CMK (cell line): ENCODE results near the gene LIMS2.

Experiments used
- DNase-seq: peaks from one replicate; pipeline ENCODE4 v3.0.0-alpha.2; 2010; ENCODE audit warnings: low read depth

LIMS2 gene

DNA sequence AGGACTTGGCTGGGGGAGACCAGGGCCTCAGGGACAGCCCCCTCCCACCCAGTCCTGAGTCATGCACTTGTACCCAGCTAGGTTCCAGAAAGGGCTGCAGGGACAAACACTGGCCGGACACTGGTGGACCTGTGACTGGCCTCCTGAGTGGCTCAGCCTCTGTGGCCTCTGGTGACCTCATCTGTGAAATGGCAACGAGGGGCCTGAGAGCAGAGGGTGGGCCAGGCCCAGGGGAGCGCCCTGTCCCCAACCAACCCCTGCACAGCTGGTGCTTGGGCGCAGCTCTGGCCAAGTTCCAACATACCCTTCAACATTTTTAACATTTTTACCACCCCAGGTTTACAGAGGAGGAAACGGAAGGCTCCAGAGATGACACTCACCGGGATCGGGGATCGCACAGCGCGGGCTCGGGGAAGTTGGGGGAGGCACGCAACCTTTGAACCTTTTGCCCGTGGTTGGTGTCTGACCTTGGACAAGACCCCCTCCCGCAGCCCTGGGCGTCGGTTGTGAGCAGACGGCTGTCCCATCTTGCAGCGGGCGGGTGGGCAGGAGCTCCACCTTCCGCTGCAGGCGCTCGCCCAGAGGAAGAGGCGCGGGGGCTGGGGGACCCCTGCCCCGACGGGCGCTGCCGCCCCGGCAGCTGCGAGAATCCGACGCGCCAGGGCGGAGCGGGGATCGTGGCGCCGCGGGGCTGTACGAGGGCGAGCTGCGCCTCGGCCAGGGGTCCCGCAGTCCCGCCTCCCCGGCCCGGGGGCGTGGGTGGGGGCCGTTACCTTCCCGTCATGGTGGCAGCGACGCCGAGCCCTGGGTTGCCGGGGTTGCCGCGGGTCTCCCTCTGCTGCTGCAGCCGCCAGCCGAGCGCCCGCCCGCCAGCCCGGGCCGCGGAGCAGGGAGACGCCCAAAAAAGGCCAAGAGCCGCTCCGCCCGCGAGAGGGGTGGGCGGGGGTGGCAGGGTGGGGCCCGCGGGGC is 805 bp downstream of the LIMS2 start:
- DNase-seq, result no peak

DNA sequence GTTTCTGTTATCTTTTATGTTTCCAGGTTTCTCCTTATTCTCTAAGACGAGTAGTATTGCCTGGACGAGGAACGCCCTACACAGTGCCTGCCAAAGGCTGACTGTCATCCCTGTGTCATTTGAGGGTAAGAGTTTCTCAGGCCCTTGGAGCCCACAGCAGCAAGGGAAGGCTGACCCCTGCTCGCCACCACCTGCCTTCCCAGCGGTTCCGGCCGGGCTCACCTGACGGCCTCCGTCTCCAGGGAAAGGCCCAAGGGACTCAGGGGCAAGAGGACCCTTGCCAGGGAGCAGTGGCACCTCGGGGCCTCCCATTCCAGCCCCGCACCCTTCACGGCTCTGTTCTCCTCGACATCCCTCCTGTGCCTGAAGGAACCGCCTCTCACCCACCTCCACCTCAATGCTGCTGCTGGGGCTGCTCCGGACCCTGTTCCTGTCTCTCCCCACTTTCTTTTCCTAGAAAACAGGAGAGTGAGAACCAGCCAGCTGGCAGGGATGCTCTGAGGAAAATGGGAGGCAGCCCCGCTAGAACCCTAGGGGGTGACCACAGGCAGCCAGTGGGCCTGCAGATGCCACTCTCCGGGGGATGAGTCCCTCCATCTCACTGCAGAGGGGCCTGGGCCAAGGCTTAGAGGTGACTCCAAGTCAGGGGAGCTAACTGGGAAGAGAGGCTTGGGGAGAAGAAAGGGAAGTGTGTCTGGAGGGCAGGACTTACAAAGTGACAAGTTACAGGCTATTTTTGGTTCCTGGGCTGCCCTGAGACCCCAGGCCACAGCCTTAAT is 1.9 kb downstream of the LIMS2 start:
- no peak for DNase-seq

DNA sequence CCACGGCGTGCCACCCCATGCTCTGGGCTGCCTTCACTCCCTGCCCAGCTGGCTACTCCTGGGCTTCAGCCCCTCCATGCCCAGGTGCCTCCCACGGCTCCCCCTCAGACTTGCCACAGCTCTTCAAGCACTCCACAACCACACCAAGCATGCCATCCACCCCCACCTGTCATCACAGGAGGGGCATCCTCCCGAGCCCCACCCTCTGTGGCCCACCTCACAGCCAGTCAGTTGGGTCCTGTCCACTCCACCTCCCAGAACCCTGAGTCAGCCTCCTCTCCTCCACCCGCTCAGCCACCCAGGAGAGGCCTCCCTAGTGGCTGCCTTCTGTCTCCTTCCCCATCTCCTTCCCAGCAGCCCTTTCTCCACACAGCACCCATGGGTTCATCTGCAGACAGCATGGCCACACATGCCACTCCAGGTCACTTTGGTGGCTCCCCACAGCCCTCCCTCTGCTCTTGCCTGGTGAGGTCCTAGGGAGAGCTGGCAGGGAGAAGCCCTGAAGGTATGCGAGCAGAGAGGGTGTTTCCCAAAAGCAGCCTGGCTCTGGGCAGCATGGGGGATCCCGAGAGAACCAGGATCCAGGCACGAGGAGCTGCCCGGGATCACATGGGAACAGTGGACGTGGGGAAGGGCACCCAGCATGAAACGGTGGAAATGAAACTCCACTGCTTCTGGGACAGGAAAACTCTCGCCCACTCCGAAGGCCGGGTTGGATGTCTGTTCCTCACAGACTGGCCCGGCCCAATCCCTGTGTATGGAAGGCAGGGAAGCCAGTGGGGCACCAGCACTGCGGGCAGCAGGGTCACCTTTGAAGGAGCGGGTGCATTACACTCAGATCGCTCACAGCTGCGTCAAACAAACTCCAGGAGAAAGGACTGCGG is 2.7 kb downstream of the LIMS2 start:
- DNase-seq, result no peak

DNA sequence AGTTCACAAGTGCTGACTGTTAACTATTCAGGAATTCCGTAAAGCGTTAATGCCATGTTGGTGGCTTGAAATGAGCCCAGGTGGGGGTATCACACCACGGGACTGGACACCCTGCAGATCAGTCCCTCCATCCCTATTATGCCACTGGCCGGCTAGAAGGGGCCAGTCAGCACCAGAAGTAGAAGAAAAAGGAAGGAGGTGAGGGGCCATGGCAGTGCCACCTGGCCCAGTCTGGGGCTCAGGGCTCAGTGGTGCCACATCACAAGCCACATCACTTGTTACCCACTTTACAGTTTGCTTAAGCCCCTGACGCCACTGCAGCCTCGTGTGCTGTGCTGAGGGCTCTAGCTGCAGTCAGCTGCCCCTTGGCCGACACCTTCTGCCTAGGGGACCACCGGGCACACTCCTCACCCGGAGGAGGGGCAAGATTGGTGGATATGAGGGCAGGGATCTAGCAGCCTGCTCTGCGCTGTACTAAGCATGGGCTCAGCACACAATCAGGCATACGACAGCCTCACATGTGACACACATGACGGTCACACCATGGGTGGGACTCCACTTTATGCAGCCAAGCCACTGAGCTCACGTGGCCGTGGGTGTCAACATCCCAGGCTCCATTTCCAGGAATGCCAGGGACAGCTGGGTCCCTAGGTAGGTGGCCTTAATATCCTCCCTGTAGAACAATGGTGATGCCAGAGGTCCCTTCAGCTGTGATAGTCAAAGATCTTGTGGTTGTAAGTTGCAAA is 3.6 kb downstream of the LIMS2 start:
- no peak for DNase-seq

DNA sequence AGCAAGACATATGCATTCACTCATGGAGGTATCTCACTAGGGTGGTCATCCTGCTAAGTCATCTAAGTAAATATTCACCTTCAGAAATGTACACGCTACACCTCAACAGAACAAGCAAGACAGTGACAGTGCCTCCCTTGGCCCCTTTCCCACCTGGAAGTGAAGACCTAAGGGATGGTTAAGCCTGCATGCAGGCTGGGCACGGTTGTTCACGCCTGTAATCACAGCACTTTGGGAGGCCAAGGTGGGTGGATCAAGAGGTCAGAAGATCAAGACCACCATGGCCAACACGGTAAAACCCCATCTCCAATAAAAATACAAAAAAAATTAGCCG is 4.4 kb downstream of the LIMS2 start:
- DNase-seq, result no peak

DNA sequence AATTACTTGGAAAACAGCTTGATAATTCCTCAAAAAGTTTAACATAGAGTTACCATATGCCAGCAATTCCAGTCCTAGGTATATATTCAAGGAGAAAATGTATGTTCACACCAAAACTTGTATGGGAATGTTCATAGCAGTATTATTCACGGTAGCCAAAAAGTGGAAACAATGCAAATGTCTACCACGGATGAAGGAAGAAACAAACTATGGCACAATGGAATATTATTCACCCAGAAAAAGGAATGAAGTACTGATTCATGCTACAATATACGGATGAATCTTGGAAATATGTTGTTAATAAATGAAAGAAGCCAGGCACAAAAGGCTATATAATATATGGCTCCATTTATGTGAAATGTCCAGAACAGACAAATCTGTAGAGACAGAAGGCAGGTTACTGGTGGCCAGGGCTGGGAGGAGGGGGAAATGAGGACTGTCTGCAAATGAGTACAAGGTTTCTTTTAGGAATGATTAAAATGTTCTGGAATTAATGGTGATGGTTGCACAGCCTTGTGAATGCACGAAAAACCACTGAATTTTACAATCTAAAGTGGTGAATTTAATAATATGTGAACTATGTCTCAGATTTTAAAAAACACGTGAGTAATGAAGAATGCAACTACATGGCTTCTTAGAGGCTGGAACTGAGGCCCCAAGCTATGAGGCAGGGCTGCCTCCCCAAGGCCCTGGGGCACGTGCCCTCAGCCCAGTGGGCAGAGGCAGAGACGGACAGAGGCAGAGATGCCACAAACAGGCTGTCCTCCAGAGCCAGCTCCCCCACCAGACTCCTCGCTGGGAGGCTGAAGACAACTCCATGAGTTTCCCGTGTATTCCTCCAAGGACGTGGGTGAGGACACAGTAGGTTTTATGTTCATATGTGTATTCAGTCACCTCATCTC is 5.0 kb downstream of the LIMS2 start:
- DNase-seq, result no peak

DNA sequence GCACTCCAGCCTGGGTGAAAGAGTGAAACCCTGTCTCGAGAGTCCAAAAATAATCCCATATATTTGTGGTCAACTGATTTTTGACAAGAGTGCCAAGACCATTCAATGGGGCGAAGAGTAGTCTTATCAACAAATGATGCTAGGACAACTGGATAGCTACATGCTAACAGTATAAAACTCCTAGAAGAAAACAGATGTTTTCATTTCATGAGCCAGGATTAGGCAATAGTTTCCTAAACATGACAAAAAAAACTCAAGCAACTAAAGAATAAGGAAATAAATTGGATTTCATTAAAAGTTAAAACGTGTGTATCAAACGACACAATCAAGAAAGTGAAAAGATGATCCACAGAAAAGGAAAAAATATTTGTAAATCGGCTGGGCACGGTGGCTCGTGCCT is 6.3 kb downstream of the LIMS2 start:
- DNase-seq, result no peak

DNA sequence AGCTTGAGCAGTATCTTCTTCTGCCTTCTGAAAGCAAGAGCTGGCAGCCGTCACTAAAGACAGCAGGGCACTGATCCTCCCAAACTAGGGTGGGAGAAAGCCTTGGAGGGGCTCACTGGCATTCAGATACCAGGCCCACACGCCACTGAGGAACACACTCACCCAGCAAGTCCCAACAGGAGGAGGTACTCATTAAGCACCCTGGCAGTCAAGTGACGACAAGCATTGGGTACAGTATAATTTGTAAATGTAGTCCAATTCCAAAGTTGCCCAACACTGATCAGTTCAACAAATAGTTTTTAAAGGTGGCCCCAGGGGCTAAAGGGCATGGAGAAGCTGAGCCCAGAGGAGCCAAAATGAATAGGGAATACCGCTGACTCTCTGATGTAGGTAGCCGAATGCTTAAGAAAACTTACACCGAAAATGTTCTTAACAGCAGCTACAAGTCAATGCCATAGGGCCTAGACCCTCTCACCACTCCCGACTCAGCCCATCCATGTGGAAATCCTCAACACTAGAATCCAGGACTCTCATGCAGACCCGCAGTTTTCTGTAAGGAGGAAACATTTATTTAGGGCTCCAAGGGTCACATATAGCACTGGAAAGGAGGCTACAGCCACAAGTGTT is 9.9 kb downstream of the LIMS2 start:
- DNase-seq, result no peak

DNA sequence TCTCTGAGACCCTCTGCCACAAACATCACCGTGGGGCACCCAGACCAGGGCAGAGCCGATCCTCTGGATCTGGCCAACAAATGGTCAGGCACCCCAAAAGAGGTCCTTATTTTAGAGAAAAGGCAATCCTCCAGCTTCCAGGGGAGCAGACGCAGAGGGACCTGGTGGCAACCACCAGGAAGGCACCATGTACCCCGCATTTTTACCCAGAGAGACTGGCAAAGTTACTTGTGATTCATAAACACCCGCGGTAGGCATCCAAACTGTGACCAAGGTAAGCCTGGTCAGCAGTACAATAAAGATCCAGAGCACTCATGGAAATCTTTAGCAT is 10.5 kb downstream of the LIMS2 start:
- DNase-seq, result no peak

DNA sequence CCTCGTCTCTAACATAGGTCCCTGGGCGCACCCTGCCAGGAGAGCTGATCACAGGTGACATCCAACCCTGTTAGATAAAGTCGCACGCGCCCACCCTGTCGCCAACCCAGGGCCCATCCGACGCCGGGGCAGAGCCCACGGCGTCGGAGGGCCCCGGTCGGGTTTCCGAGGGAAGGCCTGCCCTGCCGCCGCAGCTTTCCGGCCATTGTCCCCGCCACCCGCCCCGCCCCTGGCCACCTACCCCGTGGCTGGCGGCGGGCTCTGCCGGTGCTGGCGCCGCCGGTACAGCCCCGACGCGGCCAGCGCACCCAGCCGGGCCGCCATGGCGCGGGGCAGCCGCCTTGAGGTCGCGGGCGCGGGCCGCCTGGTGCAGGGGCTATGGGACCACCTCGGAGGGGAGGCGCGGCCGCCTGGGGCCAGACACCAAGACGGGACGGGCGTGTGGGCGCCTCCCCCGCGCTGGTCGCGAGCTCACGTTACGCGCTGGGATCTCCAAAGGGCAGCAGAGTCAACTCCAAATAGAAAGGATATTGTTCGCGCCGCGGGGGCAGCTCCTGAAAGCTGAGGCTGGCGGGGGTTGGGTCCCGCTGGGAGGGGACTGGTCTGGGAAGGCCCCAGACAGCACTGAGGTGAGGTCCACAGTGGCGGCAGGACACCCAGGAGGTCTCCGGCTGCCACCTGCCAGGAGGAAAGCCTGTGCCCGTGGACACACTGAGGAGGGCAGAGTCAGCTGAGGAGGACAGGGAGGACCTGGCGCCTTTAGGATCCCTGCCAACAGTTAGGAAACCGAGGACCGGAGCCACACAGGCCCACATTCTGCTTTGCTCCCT is 11.1 kb downstream of the LIMS2 start:
- no peak for DNase-seq

DNA sequence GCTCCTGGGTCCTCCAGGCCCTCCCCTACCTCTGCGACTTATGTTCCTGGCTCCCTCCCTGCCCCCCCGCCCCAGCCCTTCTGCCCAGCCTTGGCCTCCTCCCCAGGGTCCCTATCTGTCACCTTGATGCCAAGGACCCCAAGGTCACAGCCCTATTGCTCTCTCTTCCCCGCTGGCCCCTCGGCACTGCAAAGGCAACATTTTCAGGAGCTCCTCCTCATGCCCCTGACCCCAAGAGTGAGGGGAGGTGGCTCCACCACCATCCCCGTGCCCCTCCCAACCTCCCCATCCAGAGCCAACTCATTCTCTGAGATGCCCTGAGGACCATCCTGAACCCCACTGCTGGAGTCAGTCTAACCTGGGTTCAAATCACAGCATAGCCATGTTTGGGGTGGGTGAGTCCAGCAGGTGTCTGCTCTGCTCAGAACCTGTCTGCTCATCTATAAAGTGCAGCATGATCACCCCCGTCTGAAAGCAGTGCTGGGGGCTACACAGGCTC is 11.7 kb downstream of the LIMS2 start:
- no peak for DNase-seq

DNA sequence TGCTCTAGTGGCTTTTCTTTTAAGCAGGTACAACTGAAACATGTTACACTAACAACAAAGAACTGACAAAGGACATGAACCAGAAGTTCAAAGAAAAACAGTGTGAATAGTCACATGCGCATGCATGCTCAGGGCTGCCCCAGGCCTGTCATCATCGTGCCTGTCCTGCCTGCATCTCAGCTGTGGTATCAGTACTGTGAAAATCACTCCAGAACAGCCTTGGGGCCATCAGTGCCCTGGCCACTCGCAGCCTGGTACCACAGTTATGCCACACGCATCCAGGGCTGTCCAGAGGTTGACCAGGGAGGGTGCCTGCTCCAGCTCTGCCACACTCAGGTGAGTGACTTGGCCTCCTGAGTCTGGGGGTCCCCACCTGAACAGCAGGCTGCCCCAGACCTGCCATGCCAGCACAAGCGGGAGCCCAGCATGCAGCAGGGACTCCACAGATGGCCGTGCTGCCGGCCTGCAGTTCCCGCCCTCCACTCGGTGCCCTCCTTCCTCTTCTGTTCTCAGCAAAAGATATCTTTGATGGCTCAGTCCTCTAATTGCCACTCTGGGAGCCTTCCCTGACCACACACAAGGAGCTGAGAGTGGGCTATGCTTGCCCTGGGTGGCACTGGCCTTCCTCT is 12.3 kb downstream of the LIMS2 start:
- DNase-seq, result no peak

DNA sequence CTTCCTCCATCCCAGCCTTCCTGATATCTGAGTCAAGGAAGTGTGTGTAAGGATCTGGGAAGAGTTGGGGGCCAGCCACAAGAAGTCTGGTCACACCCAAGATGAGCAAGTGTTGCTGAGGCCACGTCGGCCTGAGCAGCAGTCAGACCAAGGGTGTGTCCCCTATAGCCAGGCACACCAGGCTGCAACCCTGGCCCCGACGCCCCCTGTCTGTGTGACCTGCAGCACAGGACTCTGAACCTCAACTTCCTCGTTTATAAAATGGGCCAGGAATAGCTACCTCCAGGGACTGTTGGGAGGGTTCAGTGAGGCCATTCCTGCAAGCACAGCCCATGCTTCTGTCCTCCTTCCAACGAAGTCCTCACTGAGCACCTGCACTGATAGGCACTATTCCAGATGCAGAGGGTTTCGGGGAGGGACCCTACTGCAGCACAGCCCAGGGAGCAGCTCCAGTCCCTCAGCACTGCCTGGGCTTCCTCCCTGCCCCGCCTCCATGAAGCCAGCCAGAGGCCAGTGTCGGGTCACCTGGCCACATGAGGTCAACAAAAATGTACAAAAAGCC is 13.3 kb downstream of the LIMS2 start:
- DNase-seq, result no peak

DNA sequence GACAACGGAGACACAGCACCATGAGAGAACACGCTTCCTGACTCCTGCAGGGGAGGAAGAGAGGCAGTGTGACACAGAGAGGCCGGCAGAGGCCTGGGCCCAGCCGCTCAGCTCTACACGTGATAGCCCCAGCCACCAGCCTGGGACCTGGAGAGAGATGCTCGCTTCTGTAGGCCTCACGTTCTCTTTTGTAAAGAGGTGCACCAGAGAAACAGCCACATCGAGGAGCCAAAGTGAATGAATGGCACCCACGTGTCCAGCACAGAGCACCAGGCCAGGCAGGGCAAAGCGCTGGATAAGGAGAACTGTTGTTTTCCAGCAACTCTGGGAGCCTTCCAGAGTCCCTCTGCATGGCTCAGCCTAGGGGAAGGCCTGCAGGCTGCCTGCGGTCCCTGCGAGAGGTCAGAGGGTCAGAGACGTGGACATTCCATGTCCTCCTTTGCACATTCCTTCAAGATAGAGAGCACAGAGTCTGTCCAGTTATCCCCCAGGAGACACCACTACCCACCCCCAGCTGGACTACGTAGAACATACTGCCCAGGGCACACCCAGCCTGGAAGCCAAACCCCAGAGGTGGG is 14.2 kb downstream of the LIMS2 start:
- DNase-seq, result no peak

DNA sequence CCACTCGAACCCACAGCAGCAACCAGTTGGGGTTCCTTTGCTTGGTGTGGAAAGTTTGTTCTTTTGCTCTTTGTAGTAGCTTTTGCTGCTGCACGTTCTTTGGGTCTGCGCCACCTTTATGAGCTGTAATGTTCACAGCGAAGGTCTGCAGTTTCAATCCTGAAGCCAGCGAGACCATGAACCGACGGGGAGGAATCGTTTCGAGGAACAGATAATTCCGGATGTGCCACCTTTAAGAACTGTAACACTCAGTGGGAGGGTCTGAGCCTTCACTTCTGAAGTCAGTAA is 15.1 kb downstream of the LIMS2 start:
- DNase-seq, result no peak

DNA sequence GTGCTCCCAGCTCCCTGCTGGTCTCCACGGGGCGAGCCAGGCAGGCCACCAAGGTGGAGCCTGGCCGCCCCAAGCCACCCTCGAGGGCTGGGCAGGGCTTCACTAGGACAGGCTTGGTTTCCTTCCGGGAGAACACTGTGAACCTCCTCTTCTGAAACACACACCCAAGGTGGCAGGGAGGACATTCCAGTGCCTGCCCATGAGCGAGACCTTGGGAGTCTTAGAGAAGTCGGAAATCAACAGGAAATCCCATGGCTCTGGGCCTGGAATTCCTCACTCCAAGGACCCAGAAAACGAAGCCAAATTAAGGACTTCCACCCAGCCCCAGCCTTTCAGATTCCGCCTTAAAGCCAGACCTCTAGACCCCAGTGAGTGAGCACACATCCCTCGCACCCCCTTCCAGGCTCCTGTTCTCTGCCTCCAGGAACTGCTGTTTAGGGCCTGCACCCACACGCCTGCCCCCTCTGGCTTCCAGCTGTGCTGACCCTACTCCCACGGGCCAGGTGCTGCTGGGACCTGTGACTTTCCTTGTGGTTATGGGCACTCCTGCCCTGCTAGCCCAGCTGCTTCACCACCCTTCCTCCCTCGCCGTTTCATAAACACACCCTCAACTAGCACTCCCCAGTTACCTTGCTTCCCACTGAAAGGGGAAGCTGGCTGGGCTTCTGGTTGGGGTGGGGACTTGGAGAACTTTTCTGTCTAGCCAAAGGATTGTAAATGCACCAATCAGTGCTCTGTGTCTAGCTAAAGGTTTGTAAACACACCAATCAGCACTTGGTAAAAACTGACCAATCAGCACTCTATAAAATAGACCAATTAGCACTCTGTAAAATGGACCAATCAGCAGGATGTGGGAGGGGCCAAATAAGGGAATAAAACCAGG is 15.7 kb downstream of the LIMS2 start:
- DNase-seq, result no peak
